Measurements from ENCODE around the gene ZSCAN31. TPM values are rescaled to one million over a fixed set of nuclear protein-coding genes. Genes with fewer than 3 reads are reported as not detected.

Gene ZSCAN31
- total and polyA plus RNA-seq, 10 of the 15 experiments (the other 5 are each of a cell fraction or from before 2014, with no cell fraction given) = 1.6 to 5.2 (median 2.9) TPM

DNA sequence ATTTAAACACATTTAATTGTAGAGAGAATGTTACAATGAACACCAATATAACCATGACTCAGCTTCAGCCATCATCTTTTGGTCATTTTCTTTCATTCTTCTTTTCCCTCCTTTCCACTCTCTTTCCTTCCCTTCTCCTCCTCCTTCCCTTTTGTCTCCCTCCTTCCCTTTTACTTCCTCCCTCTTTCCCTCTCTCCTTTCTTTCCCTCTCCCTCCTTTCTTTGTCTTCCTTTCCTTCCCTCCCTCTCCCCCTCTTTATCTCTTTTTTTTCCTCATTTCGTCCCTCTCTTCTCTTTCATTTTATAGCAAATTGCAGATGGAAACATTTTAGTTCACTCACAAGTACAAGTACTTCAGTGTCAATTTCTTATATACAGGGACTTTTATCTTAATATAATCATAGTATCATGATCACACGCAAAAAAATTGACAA, 15.6 kb upstream of the ZSCAN31 start:
- Histone ChIP-seq H3K36me3 (ENCODE audit: control insufficient read depth in 2 of 2, insufficient read depth in 2 of 2, low read length in 1 of 2) (no peaks in the 10 kb centered on the region), H4K20me1 (ENCODE audit: control insufficient read depth, insufficient read depth) (no peaks in the 10 kb centered on the region), H2AFZ (ENCODE audit: control insufficient read depth, low read depth, low read length) (no peak overlapping the region), H3K4me3 (no peak overlapping the region), H3K4me1 (ENCODE audit: control insufficient read depth, insufficient read depth, low read length) (peaks cover 3% of the 10 kb centered on the region; the same call in 1 of the 2 replicates), H3K4me2 (ENCODE audit: control insufficient read depth, insufficient read depth) (peak overlapping the region; percentile 90; the same call in 1 of the 2 replicates), H3K79me2 (ENCODE audit: control insufficient read depth, insufficient read depth, low read length) (peaks cover 17% of the 10 kb centered on the region), H3K9me3 (replicated peaks; ENCODE audit: control insufficient read depth, insufficient read depth, low read length) (no peaks in the 10 kb centered on the region; the same call in 2 of the 3 replicates), H3K27me3 (replicated peaks in 1 of 2; ENCODE audit: control insufficient read depth in 2 of 2, insufficient read depth in 2 of 2, low read length in 1 of 2) (no peaks in the 10 kb centered on the region), H3K9ac (ENCODE audit: control insufficient read depth, insufficient read depth, low read length) (no peak overlapping the region), H3K27ac (ENCODE audit: control insufficient read depth, insufficient read depth) (no peak overlapping the region)
- intact Hi-C loops (cut with micrococcal nuclease; ENCODE audit: unreplicated experiment) = loop anchor here (5.0 to 10.0 kb wide), 3 partner anchors 124 to 1187 kb away; partner anchors contain the start of gene ZSCAN9
- ChIA-PET CTCF (interaction anchor here (0.9 to 5.3 kb wide), 4 partner anchors 14 to 533 kb away, joined by 3 to 50 read pairs (median 4); partner anchors contain the start of genes ZKSCAN4 and ZSCAN31), POLR2A (no interaction called here), SMC1A (ENCODE audit: uncharacterized antibody, unreplicated experiment) (interaction anchor here (2.0 to 3.9 kb wide), 2 partner anchors 31 to 85 kb away, joined by 11 to 19 read pairs; partner anchors contain the start of gene ZSCAN26), RAD21 (ENCODE audit: unreplicated experiment) (interaction anchor here (1.4 kb wide), 1 partner anchor 16 kb away, joined by 3 read pairs; no protein-coding TSS in a partner anchor)
- no peak for FAIRE-seq
- in situ Hi-C loops (cut with MboI) = loop anchor here (25.0 kb wide), 1 partner anchor 1189 kb away; no protein-coding TSS in a partner anchor
- no peak for ATAC-seq
- 93% methylated on average over 2 of the region's 2 CpGs for WGBS (ENCODE audit: insufficient coverage, insufficient replicate concordance, low lambda C conversion rate, missing lambda C conversion rate)
- BruUV-seq (replicated peaks) = no TSS peak
- no peak for DNase-seq (ENCODE audit: low read depth, low spot score)
- TF ChIP-seq MXI1 (IDR thresholded peaks at IDR 0.05; ENCODE audit: low read depth, low read length) (no peak), FOS (IDR thresholded peaks at IDR 0.05; ENCODE audit: borderline replicate concordance, extremely low read depth, insufficient read length) (no peak), ZNF384 (IDR thresholded peaks at IDR 0.05; ENCODE audit: borderline replicate concordance, low read depth, low read length) (no peak), USF1 (IDR thresholded peaks at IDR 0.05; ENCODE audit: borderline replicate concordance, extremely low read length, insufficient read depth, low read depth, low read length) (no peak), E4F1 (IDR thresholded peaks at IDR 0.05; ENCODE audit: borderline replicate concordance, partially characterized antibody) (no peak), ZNF217 (IDR thresholded peaks at IDR 0.05) (no peak), EZH2 (IDR thresholded peaks at IDR 0.05; ENCODE audit: borderline replicate concordance, control insufficient read depth, low read depth, low read length) (no peak), NFXL1 (IDR thresholded peaks at IDR 0.05; ENCODE audit: borderline replicate concordance) (no peak), PBX3 (IDR thresholded peaks at IDR 0.05; ENCODE audit: insufficient replicate concordance, low read depth, low read length) (no peak), ESRRA (IDR thresholded peaks at IDR 0.05; ENCODE audit: low read length) (no peak), STAT1 (conservative IDR thresholded peaks at IDR 0.05) (no peak)
- TF ChIP-seq, protein P1, sequence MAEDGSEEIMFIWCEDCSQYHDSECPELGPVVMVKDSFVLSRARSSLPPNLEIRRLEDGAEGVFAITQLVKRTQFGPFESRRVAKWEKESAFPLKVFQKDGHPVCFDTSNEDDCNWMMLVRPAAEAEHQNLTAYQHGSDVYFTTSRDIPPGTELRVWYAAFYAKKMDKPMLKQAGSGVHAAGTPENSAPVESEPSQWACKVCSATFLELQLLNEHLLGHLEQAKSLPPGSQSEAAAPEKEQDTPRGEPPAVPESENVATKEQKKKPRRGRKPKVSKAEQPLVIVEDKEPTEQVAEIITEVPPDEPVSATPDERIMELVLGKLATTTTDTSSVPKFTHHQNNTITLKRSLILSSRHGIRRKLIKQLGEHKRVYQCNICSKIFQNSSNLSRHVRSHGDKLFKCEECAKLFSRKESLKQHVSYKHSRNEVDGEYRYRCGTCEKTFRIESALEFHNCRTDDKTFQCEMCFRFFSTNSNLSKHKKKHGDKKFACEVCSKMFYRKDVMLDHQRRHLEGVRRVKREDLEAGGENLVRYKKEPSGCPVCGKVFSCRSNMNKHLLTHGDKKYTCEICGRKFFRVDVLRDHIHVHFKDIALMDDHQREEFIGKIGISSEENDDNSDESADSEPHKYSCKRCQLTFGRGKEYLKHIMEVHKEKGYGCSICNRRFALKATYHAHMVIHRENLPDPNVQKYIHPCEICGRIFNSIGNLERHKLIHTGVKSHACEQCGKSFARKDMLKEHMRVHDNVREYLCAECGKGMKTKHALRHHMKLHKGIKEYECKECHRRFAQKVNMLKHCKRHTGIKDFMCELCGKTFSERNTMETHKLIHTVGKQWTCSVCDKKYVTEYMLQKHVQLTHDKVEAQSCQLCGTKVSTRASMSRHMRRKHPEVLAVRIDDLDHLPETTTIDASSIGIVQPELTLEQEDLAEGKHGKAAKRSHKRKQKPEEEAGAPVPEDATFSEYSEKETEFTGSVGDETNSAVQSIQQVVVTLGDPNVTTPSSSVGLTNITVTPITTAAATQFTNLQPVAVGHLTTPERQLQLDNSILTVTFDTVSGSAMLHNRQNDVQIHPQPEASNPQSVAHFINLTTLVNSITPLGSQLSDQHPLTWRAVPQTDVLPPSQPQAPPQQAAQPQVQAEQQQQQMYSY (CRISPR knock-in tag; IDR thresholded peaks at IDR 0.05) = no peak
- TF ChIP-seq, protein P2, sequence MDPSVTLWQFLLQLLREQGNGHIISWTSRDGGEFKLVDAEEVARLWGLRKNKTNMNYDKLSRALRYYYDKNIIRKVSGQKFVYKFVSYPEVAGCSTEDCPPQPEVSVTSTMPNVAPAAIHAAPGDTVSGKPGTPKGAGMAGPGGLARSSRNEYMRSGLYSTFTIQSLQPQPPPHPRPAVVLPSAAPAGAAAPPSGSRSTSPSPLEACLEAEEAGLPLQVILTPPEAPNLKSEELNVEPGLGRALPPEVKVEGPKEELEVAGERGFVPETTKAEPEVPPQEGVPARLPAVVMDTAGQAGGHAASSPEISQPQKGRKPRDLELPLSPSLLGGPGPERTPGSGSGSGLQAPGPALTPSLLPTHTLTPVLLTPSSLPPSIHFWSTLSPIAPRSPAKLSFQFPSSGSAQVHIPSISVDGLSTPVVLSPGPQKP (IDR thresholded peaks at IDR 0.05; ENCODE audit: low read depth, low read length) = no peak

All from GM12878 (cell line).